ENCODE data around the gene FRAS1. TPM values are rescaled to one million over a fixed set of nuclear protein-coding genes. Genes with fewer than 3 reads are reported as not detected.

FRAS1 gene
- total RNA-seq, 1 donor from 2014 or later = 24.6 TPM

GRCh38 chr4:78184584-78184983 is 127.5 kb downstream of the FRAS1 start:
- Histone ChIP-seq H3K27ac (ENCODE audit: low read depth, low read length) (no peak overlapping the region), H3K9ac (ENCODE audit: low read length) (no peak overlapping the region), H3K4me1 (ENCODE audit: insufficient read depth, low read length) (no peaks in the 10 kb centered on the region), H3K27me3 (ENCODE audit: insufficient read depth, low read length) (no peaks in the 10 kb centered on the region), H4K20me1 (ENCODE audit: insufficient read depth, low read length) (no peaks in the 10 kb centered on the region), H3K4me3 (ENCODE audit: insufficient read depth, low read depth, low read length) (no peak overlapping the region), H3K36me3 (ENCODE audit: insufficient read depth, low read length) (no peaks in the 10 kb centered on the region), H2AFZ (ENCODE audit: low read depth, low read length) (no peak overlapping the region), H3K9me3 (ENCODE audit: insufficient read depth, low read depth, low read length) (no peaks in the 10 kb centered on the region), H3K4me2 (ENCODE audit: low read length) (no peak overlapping the region), H3K79me2 (ENCODE audit: insufficient read depth, low read length) (no peaks in the 10 kb centered on the region)
- Mint-ChIP-seq H3K4me3 (ENCODE audit: unreplicated experiment) (no peak overlapping the region), H3K27me3 (ENCODE audit: low read depth, unreplicated experiment) (no peaks in the 10 kb centered on the region), H3K36me3 (ENCODE audit: low read depth, unreplicated experiment) (peaks cover 3% of the 10 kb centered on the region), H3K4me1 (ENCODE audit: low read depth, unreplicated experiment) (peaks cover 11% of the 10 kb centered on the region), H3K27ac (ENCODE audit: unreplicated experiment) (no peak overlapping the region), H3K9me3 (ENCODE audit: unreplicated experiment) (peaks cover 3% of the 10 kb centered on the region)
- TF ChIP-seq EZH2 (IDR thresholded peaks at IDR 0.05; ENCODE audit: insufficient read depth, low read length) = no peak
- TF ChIP-seq CTCF (IDR thresholded peaks at IDR 0.05; ENCODE audit: insufficient read depth, low read depth, low read length) = no peak
- DNase-seq (ENCODE audit: low read depth) (no peak), FAIRE-seq (no peak)

GRCh38 chr4:78185117-78185516 is 128.0 kb downstream of the FRAS1 start:
- DNase-seq (ENCODE audit: low read depth) = no peak
- no peak for TF ChIP-seq CTCF (IDR thresholded peaks at IDR 0.05; ENCODE audit: insufficient read depth, low read depth, low read length)
- TF ChIP-seq EZH2 (IDR thresholded peaks at IDR 0.05; ENCODE audit: insufficient read depth, low read length) = no peak
- no peak overlapping the region for H3K4me3 ChIP-seq (ENCODE audit: insufficient read depth, low read depth, low read length)
- H3K36me3 ChIP-seq (ENCODE audit: insufficient read depth, low read length) = no peaks in the 10 kb centered on the region
- no peaks in the 10 kb centered on the region for H4K20me1 ChIP-seq (ENCODE audit: insufficient read depth, low read length)
- no peaks in the 10 kb centered on the region for H3K27me3 ChIP-seq (ENCODE audit: insufficient read depth, low read length)
- Mint-ChIP-seq H3K36me3 (ENCODE audit: low read depth, unreplicated experiment) (peaks cover 3% of the 10 kb centered on the region), H3K4me1 (ENCODE audit: low read depth, unreplicated experiment) (peaks cover 14% of the 10 kb centered on the region), H3K27ac (ENCODE audit: unreplicated experiment) (no peak overlapping the region), H3K9me3 (ENCODE audit: unreplicated experiment) (peaks cover 3% of the 10 kb centered on the region), H3K27me3 (ENCODE audit: low read depth, unreplicated experiment) (no peaks in the 10 kb centered on the region), H3K4me3 (ENCODE audit: unreplicated experiment) (no peak overlapping the region)
- no peak overlapping the region for H3K27ac ChIP-seq (ENCODE audit: low read depth, low read length)
- no peak for FAIRE-seq
- H3K4me2 ChIP-seq (ENCODE audit: low read length) = no peak overlapping the region
- no peaks in the 10 kb centered on the region for H3K4me1 ChIP-seq (ENCODE audit: insufficient read depth, low read length)
- H3K79me2 ChIP-seq (ENCODE audit: insufficient read depth, low read length) = no peaks in the 10 kb centered on the region
- H2AFZ ChIP-seq (ENCODE audit: low read depth, low read length) = no peak overlapping the region
- H3K9me3 ChIP-seq (ENCODE audit: insufficient read depth, low read depth, low read length) = no peaks in the 10 kb centered on the region
- H3K9ac ChIP-seq (ENCODE audit: low read length) = no peak overlapping the region

- Histone ChIP-seq H3K9ac (ENCODE audit: low read length) (no peak overlapping the region), H3K4me1 (ENCODE audit: insufficient read depth, low read length) (no peaks in the 10 kb centered on the region), H3K79me2 (ENCODE audit: insufficient read depth, low read length) (no peaks in the 10 kb centered on the region), H3K4me2 (ENCODE audit: low read length) (no peak overlapping the region), H3K4me3 (ENCODE audit: insufficient read depth, low read depth, low read length) (no peak overlapping the region), H2AFZ (ENCODE audit: low read depth, low read length) (no peak overlapping the region), H3K27me3 (ENCODE audit: insufficient read depth, low read length) (no peaks in the 10 kb centered on the region), H3K27ac (ENCODE audit: low read depth, low read length) (no peak overlapping the region), H3K9me3 (ENCODE audit: insufficient read depth, low read depth, low read length) (no peaks in the 10 kb centered on the region), H3K36me3 (ENCODE audit: insufficient read depth, low read length) (no peaks in the 10 kb centered on the region), H4K20me1 (ENCODE audit: insufficient read depth, low read length) (no peaks in the 10 kb centered on the region)
- DNase-seq (ENCODE audit: low read depth) (no peak), FAIRE-seq (no peak)
- no peaks in the 10 kb centered on the region for H3K27me3 Mint-ChIP-seq (ENCODE audit: low read depth, unreplicated experiment)
- H3K36me3 Mint-ChIP-seq (ENCODE audit: low read depth, unreplicated experiment) = peaks cover 2% of the 10 kb centered on the region
- no peak overlapping the region for H3K4me3 Mint-ChIP-seq (ENCODE audit: unreplicated experiment)
- peaks cover 3% of the 10 kb centered on the region for H3K9me3 Mint-ChIP-seq (ENCODE audit: unreplicated experiment)
- H3K27ac Mint-ChIP-seq (ENCODE audit: unreplicated experiment) = no peak overlapping the region
- peaks cover 16% of the 10 kb centered on the region for H3K4me1 Mint-ChIP-seq (ENCODE audit: low read depth, unreplicated experiment)
- no peak for TF ChIP-seq EZH2 (IDR thresholded peaks at IDR 0.05; ENCODE audit: insufficient read depth, low read length)
- no peak for TF ChIP-seq CTCF (IDR thresholded peaks at IDR 0.05; ENCODE audit: insufficient read depth, low read depth, low read length)
Observed at GRCh38 chr4:78186597-78187543, 129.7 kb downstream of the FRAS1 start.
